ENCODE results near the gene ATP1B4.

Gene ATP1B4

GRCh38 chrX:120377179-120377578 lies 15.3 kb downstream of the ATP1B4 start:
- no peak for DNase-seq (ENCODE audit: low read depth in 2 of 2)

GRCh38 chrX:120377715-120378114 lies 15.8 kb downstream of the ATP1B4 start:
- no peak for DNase-seq (ENCODE audit: low read depth in 2 of 2)

- DNase-seq (ENCODE audit: low read depth in 2 of 2): no peak
These were observed 16.7 kb downstream of the ATP1B4 start for GRCh38 chrX:120378570-120378969.

- no peak for DNase-seq (ENCODE audit: low read depth in 2 of 2)
These were observed 18.2 kb downstream of the ATP1B4 start for GRCh38 chrX:120379937-120380681.

GRCh38 chrX:120380699-120381098 lies 18.8 kb downstream of the ATP1B4 start:
- DNase-seq (ENCODE audit: low read depth in 2 of 2): no peak

GRCh38 chrX:120401301-120401700 lies 39.4 kb downstream of the ATP1B4 start:
- DNase-seq (ENCODE audit: low read depth in 2 of 2): no peak

GRCh38 chrX:120402369-120402768 lies 40.5 kb downstream of the ATP1B4 start:
- no peak for DNase-seq (ENCODE audit: low read depth in 2 of 2)

GRCh38 chrX:120406638-120407037 lies 44.7 kb downstream of the ATP1B4 start:
- no peak for DNase-seq (ENCODE audit: low read depth in 2 of 2)

GRCh38 chrX:120408168-120408567 lies 46.3 kb downstream of the ATP1B4 start:
- DNase-seq (ENCODE audit: low read depth in 2 of 2): no peak

- no peak for DNase-seq (ENCODE audit: low read depth in 2 of 2)
These were observed 57.6 kb downstream of the ATP1B4 start for GRCh38 chrX:120419463-120419862.

GRCh38 chrX:120426599-120426998 lies 64.7 kb downstream of the ATP1B4 start:
- no peak for DNase-seq (ENCODE audit: low read depth in 2 of 2)

GRCh38 chrX:120428309-120428708 lies 66.4 kb downstream of the ATP1B4 start:
- DNase-seq (ENCODE audit: low read depth in 2 of 2): no peak

GRCh38 chrX:120429776-120430540 lies 68.1 kb downstream of the ATP1B4 start:
- no peak for DNase-seq (ENCODE audit: low read depth in 2 of 2)

Data from stimulated activated CD4-positive, alpha-beta T cell treated with anti-CD3 and anti-CD28 coated beads, Interleukin-4, amount 100 ng/mL, for 48 hours (primary cell).